ENCODE measurements around the gene LRFN2.

The LRFN2 gene

DNA sequence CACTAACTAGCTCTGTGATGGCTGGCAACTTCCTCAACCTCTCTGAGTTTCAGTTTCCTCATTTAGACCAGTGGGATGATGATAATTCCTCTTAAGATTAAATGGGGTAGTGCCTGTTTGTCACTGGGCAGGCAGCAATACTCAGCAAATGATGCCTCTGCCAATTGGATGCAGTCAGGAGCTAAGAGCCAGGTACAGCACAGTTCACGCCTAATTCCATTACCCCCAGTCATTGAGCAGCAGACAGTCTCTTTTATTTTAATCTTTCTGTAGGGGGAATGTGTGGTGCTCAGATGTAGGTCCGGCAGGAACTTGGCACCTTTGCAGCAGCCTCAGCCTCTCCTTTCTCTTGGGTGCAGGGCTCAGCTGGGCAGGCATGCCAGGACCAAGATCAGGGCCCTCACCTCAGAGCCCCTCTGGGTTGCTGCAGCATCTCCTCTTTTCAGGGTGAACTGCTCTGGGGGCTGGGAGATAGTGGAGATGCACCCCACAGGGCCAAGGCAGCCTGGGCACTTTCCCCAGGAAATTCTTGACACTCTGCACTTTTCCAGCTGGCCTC is 243.8 kb downstream of the LRFN2 start:
- no peak for DNase-seq

DNA sequence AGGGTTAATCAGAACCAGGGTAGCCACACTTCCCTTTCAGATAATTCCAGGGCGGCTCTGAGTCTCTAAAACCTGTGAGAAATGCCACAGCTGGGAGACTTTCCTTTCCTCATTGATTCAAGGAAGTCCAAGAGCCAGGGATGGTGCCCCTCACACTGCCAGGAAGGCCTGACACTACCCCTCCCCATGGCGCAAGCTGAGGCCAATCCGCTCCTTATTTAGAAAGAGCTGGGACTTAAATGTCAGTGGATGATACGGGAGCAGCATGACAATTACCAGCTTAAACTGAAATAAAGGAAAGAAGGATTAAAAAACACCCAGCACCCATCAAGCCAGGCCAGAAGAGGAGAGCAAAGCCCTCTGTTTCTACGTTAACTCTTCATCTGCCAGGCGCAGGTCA is 244.4 kb downstream of the LRFN2 start:
- DNase-seq = no peak

DNA sequence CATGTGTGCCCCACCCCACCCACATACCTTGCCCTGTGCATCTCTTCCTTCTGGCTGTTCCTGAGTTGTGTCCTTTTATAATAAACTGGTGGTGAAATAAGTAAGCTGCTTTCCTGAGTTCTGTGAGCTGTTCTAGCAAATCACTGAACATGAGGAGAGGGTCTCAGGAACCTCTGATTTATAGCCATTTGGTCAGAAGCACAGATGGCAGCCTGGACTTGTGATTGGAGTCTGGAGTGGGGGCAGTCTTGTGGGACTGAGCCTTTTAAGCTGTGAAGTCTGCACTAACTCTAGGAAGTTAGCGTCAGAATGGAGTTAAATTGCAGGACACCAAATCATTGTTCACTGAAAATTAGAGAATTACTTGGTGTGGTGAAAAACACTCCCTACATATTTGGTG is 245.4 kb downstream of the LRFN2 start:
- DNase-seq = no peak

All from hippocampal formation (tissue), 2 donors.